Mesenchymal stem cell (in vitro differentiated cells and primary cell): Measurements from ENCODE around the gene SETD6.

ENCODE experiments used
- DNase-seq: peaks from one replicate; pipeline ENCODE4 v3.0.0-alpha.2; 2013
- H2AFZ ChIP-seq: one replicate; pipeline ENCODE4 v1.6.1; 2013; ENCODE audit warnings: low read depth, mild to moderate bottlenecking, control low read depth, inconsistent platforms, low read length, moderate library complexity
- H2AK5ac ChIP-seq: 2 replicates; pipeline ENCODE4 v1.6.1; 2013; ENCODE audit warnings: low read length, moderate library complexity, mild to moderate bottlenecking, inconsistent platforms; ENCODE audit not compliant: severe bottlenecking
- H2BK120ac ChIP-seq: one replicate; pipeline ENCODE4 v1.6.1; 2013; ENCODE audit warnings: low read depth, mild to moderate bottlenecking, inconsistent platforms, low read length, moderate library complexity
- H2BK12ac ChIP-seq, 2 experiments: one replicate each; pipeline ENCODE4 v1.6.1; 2013; ENCODE audit warnings: inconsistent platforms in 2 of 2, low read length in 2 of 2, mild to moderate bottlenecking in 2 of 2, moderate library complexity in 2 of 2, control low read depth in 1 of 2
- H2BK15ac ChIP-seq: one replicate; pipeline ENCODE4 v1.6.1; 2013; ENCODE audit warnings: mild to moderate bottlenecking, low read depth, inconsistent platforms; ENCODE audit not compliant: poor library complexity, severe bottlenecking
- H2BK5ac ChIP-seq: 2 replicates; pipeline ENCODE4 v1.6.1; 2013; ENCODE audit warnings: low read depth, mild to moderate bottlenecking, low read length, control low read depth, inconsistent platforms; ENCODE audit not compliant: poor library complexity, severe bottlenecking
- H3K14ac ChIP-seq, 2 experiments: one replicate each; pipeline ENCODE4 v1.6.1; 2013; ENCODE audit warnings: inconsistent platforms in 2 of 2, low read length in 2 of 2, control low read depth in 1 of 2, mild to moderate bottlenecking in 1 of 2, moderate library complexity in 1 of 2
- H3K18ac ChIP-seq, 2 experiments: one replicate each; pipeline ENCODE4 v1.6.1; 2013; ENCODE audit warnings: inconsistent platforms in 2 of 2, low read length in 2 of 2, control low read depth in 1 of 2, low read depth in 1 of 2, mild to moderate bottlenecking in 1 of 2
- H3K23ac ChIP-seq, 2 experiments: one replicate each; pipeline ENCODE4 v1.6.1; 2013; ENCODE audit warnings: inconsistent platforms in 2 of 2, low read length in 2 of 2, mild to moderate bottlenecking in 2 of 2, moderate library complexity in 2 of 2, control low read depth in 1 of 2
- H3K27ac ChIP-seq: 2 replicates; pipeline ENCODE4 v1.5.1; 2013; ENCODE audit warnings: mild to moderate bottlenecking, moderate library complexity, low read length, control low read depth, inconsistent platforms; ENCODE audit not compliant: poor library complexity, severe bottlenecking
- H3K27me3 ChIP-seq, 2 experiments: 2 replicates each; pipeline versions ENCODE4 v1.6.1 to v1.7.0; 2013; ENCODE audit warnings: low read length in 2 of 2, mild to moderate bottlenecking in 2 of 2, moderate library complexity in 2 of 2, control low read depth in 1 of 2, inconsistent platforms in 1 of 2; ENCODE audit not compliant: control insufficient read depth in 1 of 2, insufficient read depth in 1 of 2
- H3K36me3 ChIP-seq, 2 experiments: 2 replicates each; pipeline versions ENCODE4 v1.6.1 to v1.7.0; 2013; ENCODE audit warnings: low read length in 2 of 2, control low read depth in 1 of 2, inconsistent platforms in 1 of 2, low read depth in 1 of 2, mild to moderate bottlenecking in 1 of 2; ENCODE audit not compliant: insufficient read depth in 2 of 2, control insufficient read depth in 1 of 2
- H3K4ac ChIP-seq, 2 experiments: one replicate each; pipeline ENCODE4 v1.6.1; 2013; ENCODE audit warnings: inconsistent platforms in 2 of 2, low read length in 2 of 2, mild to moderate bottlenecking in 2 of 2, moderate library complexity in 2 of 2, control low read depth in 1 of 2, low read depth in 1 of 2
- H3K4me1 ChIP-seq: 2 replicates; pipeline ENCODE4 v1.6.1; 2013; ENCODE audit warnings: low read depth, low read length, control low read depth; ENCODE audit not compliant: control insufficient read depth, insufficient read depth
- H3K4me2 ChIP-seq: 2 replicates; pipeline ENCODE4 v1.6.1; 2013; ENCODE audit warnings: low read length, mild to moderate bottlenecking, inconsistent platforms; ENCODE audit not compliant: poor library complexity, severe bottlenecking
- H3K4me3 ChIP-seq, 2 experiments: 2 replicates each; pipeline versions ENCODE4 v1.5.1 to v1.7.0; 2013; ENCODE audit warnings: low read length in 2 of 2, mild to moderate bottlenecking in 2 of 2, control low read depth in 1 of 2, low read depth in 1 of 2; ENCODE audit not compliant: insufficient read depth in 1 of 2
- H3K79me1 ChIP-seq: replicated peaks from 2 replicates; pipeline ENCODE4 v1.6.1; 2013; ENCODE audit warnings: mild to moderate bottlenecking, control low read depth, low read length, inconsistent platforms; ENCODE audit not compliant: poor library complexity, severe bottlenecking
- H3K9ac ChIP-seq: 2 replicates; pipeline ENCODE4 v1.7.0; 2013; ENCODE audit warnings: mild to moderate bottlenecking, low read length, moderate library complexity
- H3K9me3 ChIP-seq: 2 replicates; pipeline ENCODE4 v1.7.0; 2013; ENCODE audit warnings: mild to moderate bottlenecking, low read length; ENCODE audit not compliant: control insufficient read depth
- H4K8ac ChIP-seq: one replicate; pipeline ENCODE4 v1.6.1; 2013; ENCODE audit warnings: inconsistent platforms, mild to moderate bottlenecking, low read length, moderate library complexity
- H4K91ac ChIP-seq: one replicate; pipeline ENCODE4 v1.6.1; 2013; ENCODE audit warnings: mild to moderate bottlenecking, low read length, inconsistent platforms
- WGBS: methylation state at CpG from one replicate; pipeline ENCODE4 v1.1.7; 2013; ENCODE audit warnings: mixed read lengths; 5-methylcytosine and 5-hydroxymethylcytosine counted together

SETD6 gene

GRCh38 chr16:58507195-58507962 is 7.9 kb upstream of the SETD6 start:
- Histone ChIP-seq H3K36me3 (peaks cover 0 to 51% of the 10 kb centered on the region in 2 experiments), H2AFZ (no peak overlapping the region), H4K8ac (no peak overlapping the region), H3K9me3 (no peaks in the 10 kb centered on the region), H2BK5ac (no peak overlapping the region), H3K4me1 (peaks cover 8% of the 10 kb centered on the region), H4K91ac (no peak overlapping the region), H3K4me3 (no peak overlapping the region), H2AK5ac (no peak overlapping the region), H3K4ac (no peak overlapping the region), H3K23ac (no peak overlapping the region), H3K79me1 (peaks cover 5% of the 10 kb centered on the region), H2BK12ac (no peak overlapping the region), H2BK120ac (no peak overlapping the region), H3K18ac (no peak overlapping the region), H3K9ac (no peak overlapping the region), H3K27me3 (peaks cover 0 to 12% of the 10 kb centered on the region in 2 experiments), H3K27ac (no peak overlapping the region), H2BK15ac (no peak overlapping the region), H3K14ac (no peak overlapping the region), H3K4me2 (no peak overlapping the region)
- no peak for DNase-seq
- WGBS, result 77% methylated on average over 14 of the region's 15 CpGs

DNA sequence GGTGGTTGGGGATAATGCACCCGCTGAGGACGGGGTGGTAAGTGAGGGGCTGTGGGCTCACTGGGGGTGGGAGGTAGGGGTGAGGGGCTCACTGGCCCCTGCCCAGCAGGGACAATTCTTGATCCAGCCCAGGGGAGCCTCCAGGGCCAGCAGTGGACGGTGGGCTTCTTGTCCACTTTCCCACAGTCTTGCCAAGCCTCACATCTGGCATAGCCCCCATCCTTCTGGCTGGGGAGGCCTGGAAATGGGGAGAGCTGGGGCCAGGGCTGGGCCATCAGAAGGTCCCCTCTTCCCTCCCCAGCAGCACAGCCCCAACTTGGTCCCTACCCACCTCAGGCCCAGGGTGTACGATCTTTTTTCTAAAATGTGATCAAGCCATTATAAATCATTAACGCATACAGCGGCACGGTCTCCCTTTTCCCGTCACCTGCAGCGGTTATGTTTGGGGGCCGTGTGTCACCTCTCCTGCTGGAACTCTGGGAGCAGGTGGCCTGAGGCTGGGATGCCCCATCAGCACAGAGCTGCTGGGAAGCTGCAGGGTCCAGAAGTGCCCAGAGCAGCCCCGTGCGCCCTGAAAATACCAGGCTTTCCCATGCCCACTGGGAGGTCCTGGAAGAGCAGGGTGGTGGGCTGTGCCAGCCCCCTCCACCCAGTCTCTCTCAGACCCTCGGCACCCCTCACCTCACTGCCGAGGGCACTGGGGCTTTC is 7.2 kb upstream of the SETD6 start:
- Histone ChIP-seq H2BK12ac (no peak overlapping the region), H3K14ac (no peak overlapping the region), H3K36me3 (peaks cover 0 to 54% of the 10 kb centered on the region in 2 experiments), H2BK5ac (no peak overlapping the region), H2AK5ac (no peak overlapping the region), H3K4me1 (peaks cover 8% of the 10 kb centered on the region), H3K18ac (no peak overlapping the region), H3K4me2 (no peak overlapping the region), H3K9ac (no peak overlapping the region), H2BK15ac (no peak overlapping the region), H3K27ac (no peak overlapping the region), H3K9me3 (no peaks in the 10 kb centered on the region), H2AFZ (no peak overlapping the region), H4K91ac (no peak overlapping the region), H3K79me1 (peaks cover 5% of the 10 kb centered on the region), H3K27me3 (peaks cover 0 to 5% of the 10 kb centered on the region in 2 experiments), H4K8ac (no peak overlapping the region), H3K4me3 (no peak overlapping the region), H3K23ac (peak overlapping the region in 1 of 2 experiments; percentile 2), H3K4ac (no peak overlapping the region), H2BK120ac (no peak overlapping the region)
- DNase-seq, result no peak
- WGBS, result 92% methylated on average over 14 of the region's 14 CpGs

GRCh38 chr16:58508671-58509251 is 6.6 kb upstream of the SETD6 start:
- Histone ChIP-seq H3K4me3 (no peak overlapping the region), H3K4me2 (no peak overlapping the region), H3K27ac (no peak overlapping the region), H4K8ac (no peak overlapping the region), H2BK15ac (no peak overlapping the region), H3K79me1 (peaks cover 5% of the 10 kb centered on the region), H3K9me3 (no peaks in the 10 kb centered on the region), H2BK5ac (no peak overlapping the region), H3K27me3 (peaks cover 0 to 2% of the 10 kb centered on the region in 2 experiments), H3K36me3 (peaks cover 0 to 51% of the 10 kb centered on the region in 2 experiments), H3K4ac (no peak overlapping the region), H2BK120ac (no peak overlapping the region), H2AFZ (no peak overlapping the region), H3K23ac (no peak overlapping the region), H3K4me1 (peaks cover 8% of the 10 kb centered on the region), H2AK5ac (no peak overlapping the region), H3K14ac (no peak overlapping the region), H3K9ac (no peak overlapping the region), H4K91ac (no peak overlapping the region), H3K18ac (no peak overlapping the region), H2BK12ac (no peak overlapping the region)
- no peak for DNase-seq
- WGBS, result 76% methylated on average over 4 of the region's 5 CpGs
